B cell (primary cell): ENCODE results near the gene MORC2. TPM values are rescaled to one million over a fixed set of nuclear protein-coding genes. Genes with fewer than 3 reads are reported as not detected.
A peak's percentile ranks its signal among the peaks of the same experiment; 100 is the strongest.

ENCODE experiments used
- ATAC-seq: fragments of 200-7000 bp; cut with Tn5 transposase; one replicate; pipeline ENCODE4 v1.10.0; 2021; ENCODE audit warnings: low read depth, mild to moderate bottlenecking, moderate number of reproducible peaks, moderate library complexity
- CTCF ChIA-PET: fragments of 350-600 bp; sonication (Branson Sonifier 250); formaldehyde crosslinking; loops from one replicate; lab custom pipeline; 2021; ENCODE audit warnings: antibody characterized with exemption, inconsistent platforms; lab: Charles Lee
- POLR2A ChIA-PET: fragments of 350-600 bp; sonication (Branson Sonifier 250); formaldehyde crosslinking; loops from one replicate; lab custom pipeline; 2021; ENCODE audit warnings: antibody characterized with exemption; lab: Charles Lee
- DNase-seq: peaks from one replicate; pipeline ENCODE4 v3.0.0; 2013
- H2AFZ ChIP-seq: 2 replicates; pipeline ENCODE4 v1.6.1; 2012; ENCODE audit warnings: mild to moderate bottlenecking, low read depth, low read length; ENCODE audit not compliant: insufficient read depth, poor library complexity, severe bottlenecking
- H3K27ac ChIP-seq, 2 donors: 1 replicate in 1 of 2; 2 replicates in 1 of 2; pipeline ENCODE4 v1.5.1; 2012 to 2013; ENCODE audit warnings: low read length in 2 of 2, mild to moderate bottlenecking in 2 of 2, moderate library complexity in 1 of 2
- H3K27me3 ChIP-seq, 4 experiments: fragments of 200-600 bp in 1 of 4; sonication (generic) in 1 of 4; replicated peaks in 1 of 4; 1 replicate in 2 of 4; 2 replicates in 2 of 4; pipeline versions ENCODE4 v1.6.1 to v1.7.0; 2013 to 2016; ENCODE audit warnings: low read length in 3 of 4, mild to moderate bottlenecking in 2 of 4, mixed read lengths in 1 of 4, moderate library complexity in 1 of 4; ENCODE audit not compliant: insufficient read depth in 4 of 4, control insufficient read depth in 3 of 4; ENCODE audit errors: control extremely low read depth in 1 of 4
- H3K36me3 ChIP-seq, 2 experiments: replicated peaks in 1 of 2; 1 replicate in 1 of 2; 2 replicates in 1 of 2; pipeline versions ENCODE4 v1.6.1 to v1.7.1; 2013; ENCODE audit warnings: low read length in 1 of 2; ENCODE audit not compliant: insufficient read depth in 2 of 2, control insufficient read depth in 1 of 2; ENCODE audit errors: control extremely low read depth in 1 of 2, extremely low read depth in 1 of 2
- H3K4me1 ChIP-seq, 2 donors: fragments of 200-600 bp in 1 of 2; sonication (generic) in 1 of 2; 1 replicate in 1 of 2; 2 replicates in 1 of 2; pipeline versions ENCODE4 v1.5.1 to v1.6.1; 2013 to 2017; ENCODE audit warnings: low read length in 2 of 2; ENCODE audit not compliant: control insufficient read depth in 2 of 2, insufficient read depth in 2 of 2
- H3K4me2 ChIP-seq: replicated peaks from 2 replicates; pipeline ENCODE3; 2012; ENCODE audit warnings: mild to moderate bottlenecking, low read depth, low read length; ENCODE audit not compliant: poor library complexity, severe bottlenecking
- H3K4me3 ChIP-seq, 5 experiments: fragments of 200-600 bp in 1 of 5; sonication (generic) in 1 of 5; 1 replicate in 3 of 5; 2 replicates in 2 of 5; pipeline versions ENCODE4 v1.5.1 to v1.7.0; 2011 to 2016; ENCODE audit warnings: low read length in 4 of 5, mild to moderate bottlenecking in 4 of 5, low read depth in 2 of 5, control low read depth in 1 of 5, moderate library complexity in 1 of 5; ENCODE audit not compliant: insufficient read depth in 1 of 5; ENCODE audit errors: control extremely low read depth in 1 of 5, extremely low read depth in 1 of 5
- H3K79me2 ChIP-seq: fragments of 200-600 bp; sonication (generic); one replicate; pipeline ENCODE4 v1.6.0; 2016; ENCODE audit warnings: low read length; ENCODE audit not compliant: control insufficient read depth, insufficient read depth
- H3K9ac ChIP-seq: fragments of 200-600 bp; sonication (generic); 2 replicates; pipeline ENCODE4 v1.6.1; 2017; ENCODE audit warnings: mild to moderate bottlenecking, low read length, moderate library complexity
- H3K9me3 ChIP-seq, 3 donors: one replicate each; pipeline versions ENCODE4 v1.6.1 to v1.7.1; 2013; ENCODE audit warnings: low read length in 2 of 3; ENCODE audit not compliant: control insufficient read depth in 2 of 3, insufficient read depth in 1 of 3; ENCODE audit errors: control extremely low read depth in 1 of 3
- H4K20me1 ChIP-seq: 2 replicates; pipeline ENCODE4 v1.6.0; 2012; ENCODE audit warnings: mild to moderate bottlenecking, low read length; ENCODE audit not compliant: insufficient read depth, control insufficient read depth, poor library complexity, severe bottlenecking
- H3K27ac Mint-ChIP-seq: one replicate; pipeline ENCODE4 v1.8.0; 2021; ENCODE audit warnings: mixed read lengths
- H3K27me3 Mint-ChIP-seq: one replicate; pipeline ENCODE4 v1.8.0; 2021; ENCODE audit warnings: mixed read lengths
- H3K4me1 Mint-ChIP-seq: one replicate; pipeline ENCODE4 v1.8.0; 2021; ENCODE audit warnings: mixed read lengths
- H3K4me3 Mint-ChIP-seq: one replicate; pipeline ENCODE4 v1.8.0; 2021; ENCODE audit warnings: mixed read lengths
- H3K9me3 Mint-ChIP-seq: one replicate; pipeline ENCODE4 v1.8.0; 2022; ENCODE audit warnings: mixed read lengths; ENCODE audit not compliant: insufficient read depth
- EZH2 ChIP-seq: IDR thresholded peaks from 2 replicates; pipeline ENCODE4 v1.6.1; 2012; ENCODE audit warnings: borderline replicate concordance, low read depth, mild to moderate bottlenecking, moderate library complexity, low read length; ENCODE audit not compliant: insufficient read depth, poor library complexity, severe bottlenecking
- WGBS: methylation state at CpG from one replicate; pipeline ENCODE4 v1.1.5; 2013; ENCODE audit warnings: missing lambda C conversion rate; ENCODE audit not compliant: insufficient coverage; 5-methylcytosine and 5-hydroxymethylcytosine counted together
- intact Hi-C: fragments of 100-400 bp; cut with micrococcal nuclease; formaldehyde crosslinking; loops from one replicate; pipeline ENCODE4 v1.10.0; 2022
- polyA plus RNA-seq: library from polyadenylated mRNA; depleted of rRNA; stranded (reverse); fragments of >200 nt; gene quantifications from 2 replicates; pipeline ENCODE4 v1.2.3, GENCODE V29; 2012
- total RNA-seq, 2 donors: library from RNA; stranded (reverse); fragments of 120-200 nt in 1 of 2; gene quantifications; 1 replicate in 1 of 2; 2 replicates in 1 of 2; pipeline versions ENCODE4 v1.2.3 to v1.2.4, GENCODE V29; 2013 to 2022
- TF ChIP-seq, protein P1 (sequence below): fragments of 200-600 bp; IDR thresholded peaks from one replicate; pipeline ENCODE4 v1.8.0; 2022; ENCODE audit warnings: antibody characterized with exemption, mild to moderate bottlenecking

MORC2 gene
- total and polyA plus RNA-seq, 2 donors (not counting 1 experiment from before 2014, with no cell fraction given), result 10.1 to 25.0 TPM

- POLR2A ChIA-PET, result no interaction called here
- peak overlapping the region in 2 of 5 experiments; percentile 21 to 72 for H3K4me3 ChIP-seq
These were observed 48.2 kb downstream of the MORC2 start for GRCh38 chr22:30920407-30920806.

GRCh38 chr22:30919973-30920372 is 48.6 kb downstream of the MORC2 start:
- Histone ChIP-seq H3K27me3 (peaks cover 0 to 6% (median under 1%) of the 10 kb centered on the region in 4 experiments), H3K4me1 (peaks cover 9 to 14% of the 10 kb centered on the region in 2 donors), H3K4me2 (peak overlapping the region; percentile 89), H3K36me3 (peaks cover 0 to 2% of the 10 kb centered on the region in 2 experiments), H2AFZ (no peak overlapping the region), H3K9ac (no peak overlapping the region), H4K20me1 (no peaks in the 10 kb centered on the region), H3K79me2 (peaks cover 23% of the 10 kb centered on the region), H3K4me3 (no peak overlapping the region), H3K9me3 (peaks cover 0 to 18% (median 5%) of the 10 kb centered on the region in 3 donors), H3K27ac (no peak overlapping the region)
- CTCF ChIA-PET, result interaction anchor here (0.6 to 8.2 kb wide), 22 partner anchors 10 to 817 kb away, joined by 3 to 105 read pairs (median 3); partner anchors contain the start of genes MORC2, OSBP2, SLC35E4 and TUG1
- DNase-seq, result no peak
- no peaks in the 10 kb centered on the region for H3K9me3 Mint-ChIP-seq
- ATAC-seq, result no peak
- TF ChIP-seq EZH2, result no peak
- TF ChIP-seq, protein P1, sequence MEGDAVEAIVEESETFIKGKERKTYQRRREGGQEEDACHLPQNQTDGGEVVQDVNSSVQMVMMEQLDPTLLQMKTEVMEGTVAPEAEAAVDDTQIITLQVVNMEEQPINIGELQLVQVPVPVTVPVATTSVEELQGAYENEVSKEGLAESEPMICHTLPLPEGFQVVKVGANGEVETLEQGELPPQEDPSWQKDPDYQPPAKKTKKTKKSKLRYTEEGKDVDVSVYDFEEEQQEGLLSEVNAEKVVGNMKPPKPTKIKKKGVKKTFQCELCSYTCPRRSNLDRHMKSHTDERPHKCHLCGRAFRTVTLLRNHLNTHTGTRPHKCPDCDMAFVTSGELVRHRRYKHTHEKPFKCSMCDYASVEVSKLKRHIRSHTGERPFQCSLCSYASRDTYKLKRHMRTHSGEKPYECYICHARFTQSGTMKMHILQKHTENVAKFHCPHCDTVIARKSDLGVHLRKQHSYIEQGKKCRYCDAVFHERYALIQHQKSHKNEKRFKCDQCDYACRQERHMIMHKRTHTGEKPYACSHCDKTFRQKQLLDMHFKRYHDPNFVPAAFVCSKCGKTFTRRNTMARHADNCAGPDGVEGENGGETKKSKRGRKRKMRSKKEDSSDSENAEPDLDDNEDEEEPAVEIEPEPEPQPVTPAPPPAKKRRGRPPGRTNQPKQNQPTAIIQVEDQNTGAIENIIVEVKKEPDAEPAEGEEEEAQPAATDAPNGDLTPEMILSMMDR, result no peak
- H3K27ac Mint-ChIP-seq, result no peak overlapping the region
- H3K4me3 Mint-ChIP-seq, result no peak overlapping the region
- POLR2A ChIA-PET, result no interaction called here
- no CpG with 5 or more reads among the region's 7 CpGs for WGBS
- intact Hi-C loops, result loop anchor here (1.0 to 5.0 kb wide), 2 partner anchors 165 to 328 kb away; partner anchors contain the start of gene PES1
- peaks cover 12% of the 10 kb centered on the region for H3K4me1 Mint-ChIP-seq
- peaks cover 3% of the 10 kb centered on the region for H3K27me3 Mint-ChIP-seq

More at GRCh38 chr22:30920407-30920806, 48.2 kb downstream of the MORC2 start:
- peaks cover 9 to 14% of the 10 kb centered on the region in 2 donors for H3K4me1 ChIP-seq
- H3K4me1 Mint-ChIP-seq, result peaks cover 12% of the 10 kb centered on the region
- peak overlapping the region; percentile 33 for H3K4me3 Mint-ChIP-seq
- DNase-seq (peak; percentile 83), ATAC-seq (peak; percentile 71)
- intact Hi-C loops, result loop anchor here (1.0 to 5.0 kb wide), 2 partner anchors 165 to 328 kb away; partner anchors contain the start of gene PES1
- H3K27me3 ChIP-seq, result peaks cover 0 to 6% (median under 1%) of the 10 kb centered on the region in 4 experiments
- peaks cover 0 to 2% of the 10 kb centered on the region in 2 experiments for H3K36me3 ChIP-seq
- H3K9ac ChIP-seq, result peak overlapping the region; percentile 71
- CTCF ChIA-PET, result interaction anchor here (0.6 to 8.2 kb wide), 20 partner anchors 9 to 817 kb away, joined by 3 to 105 read pairs (median 4); partner anchors contain the start of genes MORC2, OSBP2, SLC35E4 and TUG1
- 0% methylated on average over 7 of the region's 9 CpGs for WGBS
- no peak for TF ChIP-seq EZH2
- TF ChIP-seq, protein P1, result peak; percentile 99
- peak overlapping the region; percentile 89 for H3K4me2 ChIP-seq
- H3K9me3 ChIP-seq, result peaks cover 0 to 15% (median 5%) of the 10 kb centered on the region in 3 donors
- peaks cover 3% of the 10 kb centered on the region for H3K27me3 Mint-ChIP-seq
- no peak overlapping the region for H3K27ac Mint-ChIP-seq
- no peaks in the 10 kb centered on the region for H4K20me1 ChIP-seq
- no peak overlapping the region for H3K27ac ChIP-seq
- no peaks in the 10 kb centered on the region for H3K9me3 Mint-ChIP-seq
- H3K79me2 ChIP-seq, result peaks cover 23% of the 10 kb centered on the region
- peak overlapping the region; percentile 5 for H2AFZ ChIP-seq
